Hypothalamus (tissue), 51 donors: ENCODE data around the gene ZNF575.

Experiments
- DNase-seq, 51 donors: peaks; one replicate each; lab custom pipeline; 2025; lab: John Stamatoyannopoulos, UW

Gene ZNF575

GRCh38 chr19:43532962-43533545, at the start of gene ZNF575:
Gene ZNF575 (plus strand): TSS chr19:43533188. CDS start chr19:43534423, 1,235 bp downstream.
- peak; percentile 59 to 95 (median 85) for DNase-seq

- no peak for DNase-seq
Observed at GRCh38 chr19:43483281-43483680, 49.7 kb upstream of the ZNF575 start.

- DNase-seq: no peak
Observed at GRCh38 chr19:43485951-43486350, 47.0 kb upstream of the ZNF575 start.

- no peak for DNase-seq
Observed at GRCh38 chr19:43486412-43486811, 46.6 kb upstream of the ZNF575 start.

GRCh38 chr19:43488179-43488578, 44.8 kb upstream of the ZNF575 start:
- DNase-seq: no peak

GRCh38 chr19:43489310-43489709, 43.7 kb upstream of the ZNF575 start:
- DNase-seq: no peak

- no peak for DNase-seq
Observed at GRCh38 chr19:43489979-43490599, 42.9 kb upstream of the ZNF575 start.

- no peak for DNase-seq
Observed at GRCh38 chr19:43490759-43491158, 42.2 kb upstream of the ZNF575 start.

- no peak for DNase-seq
Observed at GRCh38 chr19:43495082-43495481, 37.9 kb upstream of the ZNF575 start.

GRCh38 chr19:43496960-43497359, 36.0 kb upstream of the ZNF575 start:
- DNase-seq: no peak

GRCh38 chr19:43498233-43498842, 34.6 kb upstream of the ZNF575 start:
- no peak for DNase-seq

- DNase-seq: no peak
Observed at GRCh38 chr19:43499042-43499441, 33.9 kb upstream of the ZNF575 start.

- no peak for DNase-seq
Observed at GRCh38 chr19:43501661-43502418, 31.1 kb upstream of the ZNF575 start.

GRCh38 chr19:43502419-43502976, 30.5 kb upstream of the ZNF575 start:
- no peak for DNase-seq

- peak; percentile 35 to 97 (median 88) for DNase-seq
Observed at GRCh38 chr19:43503501-43504425, 29.2 kb upstream of the ZNF575 start.

GRCh38 chr19:43504426-43505185, 28.4 kb upstream of the ZNF575 start, which contains the start of gene PHLDB3:
Gene PHLDB3 (minus strand): TSS chr19:43504746. CDS start chr19:43504118, 628 bp downstream.
- peak in 16 of 51 donors; percentile 19 to 62 (median 42) for DNase-seq

- no peak for DNase-seq
Observed at GRCh38 chr19:43505186-43505456, 27.9 kb upstream of the ZNF575 start.

GRCh38 chr19:43505941-43506340, 27.0 kb upstream of the ZNF575 start:
- DNase-seq: no peak

GRCh38 chr19:43506629-43507028, 26.4 kb upstream of the ZNF575 start:
- peak in 1 of 51 donors; percentile 37 for DNase-seq
